ENCODE measurements around the gene ARHGAP4.

ARHGAP4 gene

GRCh38 chrX:153871946-153872878 lies 53.9 kb downstream of the ARHGAP4 start:
- peaks cover 3% of the 10 kb centered on the region for H3K27me3 ChIP-seq (ENCODE audit: insufficient read depth, poor library complexity, severe bottlenecking)

DNA sequence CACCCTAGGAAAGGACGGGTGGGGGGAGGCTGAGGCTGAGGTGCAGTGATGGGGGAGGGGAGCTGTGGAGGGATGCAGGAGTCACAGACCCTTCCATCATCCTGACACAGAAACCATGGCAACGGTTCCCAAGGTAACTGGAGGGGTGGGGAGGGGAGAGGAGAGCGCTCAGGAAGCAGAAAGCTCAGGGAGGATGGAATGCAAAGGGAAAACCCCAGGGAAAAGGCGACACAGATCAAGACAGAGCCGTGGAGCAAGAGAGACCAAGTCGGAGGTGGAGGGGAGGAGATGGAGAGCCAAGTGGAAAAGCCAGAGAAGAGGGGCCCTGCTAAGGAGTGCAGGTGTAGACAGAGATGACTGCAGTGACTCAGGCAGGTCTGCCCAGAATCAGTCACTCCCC lies 54.6 kb downstream of the ARHGAP4 start:
- no peak overlapping the region for H3K4me3 ChIP-seq (replicated peaks; ENCODE audit: insufficient read depth, low read length)
- TF ChIP-seq SPI1 (IDR thresholded peaks at IDR 0.05; ENCODE audit: borderline replicate concordance, low read depth) (no peak), POLR2AphosphoS5 (IDR thresholded peaks at IDR 0.05; ENCODE audit: low read depth) (no peak)
- TF ChIP-seq, protein P1, sequence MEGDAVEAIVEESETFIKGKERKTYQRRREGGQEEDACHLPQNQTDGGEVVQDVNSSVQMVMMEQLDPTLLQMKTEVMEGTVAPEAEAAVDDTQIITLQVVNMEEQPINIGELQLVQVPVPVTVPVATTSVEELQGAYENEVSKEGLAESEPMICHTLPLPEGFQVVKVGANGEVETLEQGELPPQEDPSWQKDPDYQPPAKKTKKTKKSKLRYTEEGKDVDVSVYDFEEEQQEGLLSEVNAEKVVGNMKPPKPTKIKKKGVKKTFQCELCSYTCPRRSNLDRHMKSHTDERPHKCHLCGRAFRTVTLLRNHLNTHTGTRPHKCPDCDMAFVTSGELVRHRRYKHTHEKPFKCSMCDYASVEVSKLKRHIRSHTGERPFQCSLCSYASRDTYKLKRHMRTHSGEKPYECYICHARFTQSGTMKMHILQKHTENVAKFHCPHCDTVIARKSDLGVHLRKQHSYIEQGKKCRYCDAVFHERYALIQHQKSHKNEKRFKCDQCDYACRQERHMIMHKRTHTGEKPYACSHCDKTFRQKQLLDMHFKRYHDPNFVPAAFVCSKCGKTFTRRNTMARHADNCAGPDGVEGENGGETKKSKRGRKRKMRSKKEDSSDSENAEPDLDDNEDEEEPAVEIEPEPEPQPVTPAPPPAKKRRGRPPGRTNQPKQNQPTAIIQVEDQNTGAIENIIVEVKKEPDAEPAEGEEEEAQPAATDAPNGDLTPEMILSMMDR (IDR thresholded peaks at IDR 0.05; ENCODE audit: insufficient read depth, low read length): no peak
- TF ChIP-seq, protein P2, sequence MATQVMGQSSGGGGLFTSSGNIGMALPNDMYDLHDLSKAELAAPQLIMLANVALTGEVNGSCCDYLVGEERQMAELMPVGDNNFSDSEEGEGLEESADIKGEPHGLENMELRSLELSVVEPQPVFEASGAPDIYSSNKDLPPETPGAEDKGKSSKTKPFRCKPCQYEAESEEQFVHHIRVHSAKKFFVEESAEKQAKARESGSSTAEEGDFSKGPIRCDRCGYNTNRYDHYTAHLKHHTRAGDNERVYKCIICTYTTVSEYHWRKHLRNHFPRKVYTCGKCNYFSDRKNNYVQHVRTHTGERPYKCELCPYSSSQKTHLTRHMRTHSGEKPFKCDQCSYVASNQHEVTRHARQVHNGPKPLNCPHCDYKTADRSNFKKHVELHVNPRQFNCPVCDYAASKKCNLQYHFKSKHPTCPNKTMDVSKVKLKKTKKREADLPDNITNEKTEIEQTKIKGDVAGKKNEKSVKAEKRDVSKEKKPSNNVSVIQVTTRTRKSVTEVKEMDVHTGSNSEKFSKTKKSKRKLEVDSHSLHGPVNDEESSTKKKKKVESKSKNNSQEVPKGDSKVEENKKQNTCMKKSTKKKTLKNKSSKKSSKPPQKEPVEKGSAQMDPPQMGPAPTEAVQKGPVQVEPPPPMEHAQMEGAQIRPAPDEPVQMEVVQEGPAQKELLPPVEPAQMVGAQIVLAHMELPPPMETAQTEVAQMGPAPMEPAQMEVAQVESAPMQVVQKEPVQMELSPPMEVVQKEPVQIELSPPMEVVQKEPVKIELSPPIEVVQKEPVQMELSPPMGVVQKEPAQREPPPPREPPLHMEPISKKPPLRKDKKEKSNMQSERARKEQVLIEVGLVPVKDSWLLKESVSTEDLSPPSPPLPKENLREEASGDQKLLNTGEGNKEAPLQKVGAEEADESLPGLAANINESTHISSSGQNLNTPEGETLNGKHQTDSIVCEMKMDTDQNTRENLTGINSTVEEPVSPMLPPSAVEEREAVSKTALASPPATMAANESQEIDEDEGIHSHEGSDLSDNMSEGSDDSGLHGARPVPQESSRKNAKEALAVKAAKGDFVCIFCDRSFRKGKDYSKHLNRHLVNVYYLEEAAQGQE (IDR thresholded peaks at IDR 0.05; ENCODE audit: insufficient replicate concordance, low read depth): no peak
- H3K27ac ChIP-seq (replicated peaks): no peak overlapping the region
- DNase-seq (ENCODE audit: low read depth in 1 of 2, low spot score in 1 of 2): no peak
- H3K27me3 ChIP-seq (ENCODE audit: insufficient read depth, poor library complexity, severe bottlenecking): peaks cover 3% of the 10 kb centered on the region

More at GRCh38 chrX:153871946-153872878, 53.9 kb downstream of the ARHGAP4 start:
- TF ChIP-seq SPI1 (IDR thresholded peaks at IDR 0.05; ENCODE audit: borderline replicate concordance, low read depth): no peak
- no peak for TF ChIP-seq POLR2AphosphoS5 (IDR thresholded peaks at IDR 0.05; ENCODE audit: low read depth)
- TF ChIP-seq, protein P1 (IDR thresholded peaks at IDR 0.05; ENCODE audit: insufficient read depth, low read length): no peak
- TF ChIP-seq, protein P2 (IDR thresholded peaks at IDR 0.05; ENCODE audit: insufficient replicate concordance, low read depth): no peak
- TF ChIP-seq GABPA (IDR thresholded peaks at IDR 0.05; ENCODE audit: low read depth): no peak
- DNase-seq (ENCODE audit: low read depth in 1 of 2, low spot score in 1 of 2): no peak
- Histone ChIP-seq H3K27ac (replicated peaks) (no peak overlapping the region), H3K4me3 (replicated peaks; ENCODE audit: insufficient read depth, low read length) (no peak overlapping the region)

DNA sequence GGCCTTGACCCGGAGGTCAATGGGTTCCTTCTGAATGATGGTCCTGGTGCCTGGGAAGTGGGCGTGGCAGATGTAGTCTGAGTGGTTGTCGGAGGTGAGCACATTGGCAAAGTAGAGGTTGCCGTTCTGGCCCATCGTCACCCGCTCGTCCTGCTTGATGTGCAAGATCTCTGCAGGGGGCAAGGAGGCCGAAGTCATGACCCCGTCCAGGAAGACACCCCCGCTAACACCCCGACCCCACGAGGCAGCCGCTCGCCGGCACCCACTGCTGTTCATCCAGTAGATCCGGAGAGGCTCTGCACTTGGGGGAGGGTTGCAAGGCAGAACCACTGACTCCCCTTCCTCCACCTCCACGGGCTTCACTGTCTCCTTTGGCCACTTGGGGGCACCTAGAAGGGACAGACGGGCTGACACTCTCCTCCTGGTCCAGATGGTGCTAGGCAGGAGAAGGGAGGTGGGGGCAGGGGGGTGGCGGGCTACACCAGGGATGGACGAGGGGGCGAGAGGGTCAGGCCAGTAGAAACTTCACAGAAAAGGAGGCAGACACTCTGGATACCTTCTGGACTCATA lies 55.2 kb downstream of the ARHGAP4 start:
- no peak overlapping the region for H3K4me3 ChIP-seq (replicated peaks; ENCODE audit: insufficient read depth, low read length)
- TF ChIP-seq POLR2AphosphoS5 (IDR thresholded peaks at IDR 0.05; ENCODE audit: low read depth) (no peak), GABPA (IDR thresholded peaks at IDR 0.05; ENCODE audit: low read depth) (no peak), SPI1 (IDR thresholded peaks at IDR 0.05; ENCODE audit: borderline replicate concordance, low read depth) (no peak)
- TF ChIP-seq, protein P2 (IDR thresholded peaks at IDR 0.05; ENCODE audit: insufficient replicate concordance, low read depth): no peak
- TF ChIP-seq, protein P1 (IDR thresholded peaks at IDR 0.05; ENCODE audit: insufficient read depth, low read length): no peak
- no peak overlapping the region for H3K27ac ChIP-seq (replicated peaks)
- DNase-seq (ENCODE audit: low read depth in 1 of 2, low spot score in 1 of 2): no peak
- peaks cover 3% of the 10 kb centered on the region for H3K27me3 ChIP-seq (ENCODE audit: insufficient read depth, poor library complexity, severe bottlenecking)
